Trophoblast cell (in vitro differentiated cells and primary cell): ENCODE measurements around the gene PRKCE.

ENCODE experiments used
- DNase-seq, 2 donors: peaks; one replicate each; pipeline ENCODE4 v3.0.0-alpha.2; 2016
- H2AFZ ChIP-seq: 2 replicates; pipeline ENCODE4 v1.6.1; 2013; ENCODE audit warnings: low read length, moderate library complexity, mild to moderate bottlenecking; ENCODE audit not compliant: insufficient read depth, poor library complexity
- H2AK5ac ChIP-seq: 2 replicates; pipeline ENCODE4 v1.6.1; 2013; ENCODE audit warnings: mild to moderate bottlenecking, low read length
- H2BK120ac ChIP-seq: 2 replicates; pipeline ENCODE4 v1.6.1; 2013; ENCODE audit warnings: low read length, mild to moderate bottlenecking, moderate library complexity; ENCODE audit not compliant: insufficient read depth, poor library complexity
- H2BK12ac ChIP-seq: 2 replicates; pipeline ENCODE4 v1.6.1; 2013; ENCODE audit warnings: mild to moderate bottlenecking, low read length, moderate library complexity
- H2BK5ac ChIP-seq: 2 replicates; pipeline ENCODE4 v1.6.1; 2013; ENCODE audit warnings: low read length, low read depth, moderate library complexity, mild to moderate bottlenecking; ENCODE audit not compliant: poor library complexity
- H3K14ac ChIP-seq: 2 replicates; pipeline ENCODE4 v1.6.1; 2013; ENCODE audit warnings: mild to moderate bottlenecking, low read length
- H3K18ac ChIP-seq: 2 replicates; pipeline ENCODE4 v1.6.1; 2013; ENCODE audit warnings: mild to moderate bottlenecking, low read length
- H3K23ac ChIP-seq: 2 replicates; pipeline ENCODE4 v1.6.1; 2013; ENCODE audit warnings: low read length
- H3K27ac ChIP-seq: 2 replicates; pipeline ENCODE4 v1.5.1; 2013; ENCODE audit warnings: low read depth, mild to moderate bottlenecking, inconsistent platforms, low read length, moderate library complexity
- H3K27me3 ChIP-seq: 2 replicates; pipeline ENCODE4 v1.6.1; 2013; ENCODE audit warnings: inconsistent platforms, mild to moderate bottlenecking, low read length, moderate library complexity; ENCODE audit not compliant: insufficient read depth
- H3K36me3 ChIP-seq, 2 experiments: 1 replicate in 1 of 2; 2 replicates in 1 of 2; pipeline ENCODE4 v1.6.1; 2013; ENCODE audit warnings: low read length in 2 of 2, mild to moderate bottlenecking in 2 of 2, moderate library complexity in 1 of 2; ENCODE audit not compliant: insufficient read depth in 2 of 2, control insufficient read depth in 1 of 2
- H3K4ac ChIP-seq: 2 replicates; pipeline ENCODE4 v1.6.1; 2013; ENCODE audit warnings: low read depth, mild to moderate bottlenecking, low read length, moderate library complexity
- H3K4me1 ChIP-seq, 2 experiments: 1 replicate in 1 of 2; 2 replicates in 1 of 2; pipeline ENCODE4 v1.6.1; 2013; ENCODE audit warnings: low read length in 2 of 2, mild to moderate bottlenecking in 2 of 2, moderate library complexity in 1 of 2; ENCODE audit not compliant: insufficient read depth in 2 of 2, control insufficient read depth in 1 of 2
- H3K4me2 ChIP-seq: 2 replicates; pipeline ENCODE4 v1.6.1; 2013; ENCODE audit warnings: inconsistent platforms, mild to moderate bottlenecking, low read length, moderate library complexity
- H3K4me3 ChIP-seq: 2 replicates; pipeline ENCODE4 v1.5.1; 2013; ENCODE audit warnings: mild to moderate bottlenecking, low read depth, low read length, inconsistent platforms
- H3K79me1 ChIP-seq: one replicate; pipeline ENCODE4 v1.6.1; 2013; ENCODE audit warnings: low read length
- H3K79me2 ChIP-seq: 2 replicates; pipeline ENCODE4 v1.6.1; 2013; ENCODE audit warnings: low read length, mild to moderate bottlenecking; ENCODE audit not compliant: control insufficient read depth, insufficient read depth, poor library complexity
- H3K9ac ChIP-seq: 2 replicates; pipeline ENCODE4 v1.6.1; 2013; ENCODE audit warnings: mild to moderate bottlenecking, low read length
- H3K9me3 ChIP-seq: 2 replicates; pipeline ENCODE4 v1.6.1; 2013; ENCODE audit warnings: low read depth, mild to moderate bottlenecking, control low read depth, inconsistent platforms, low read length; ENCODE audit not compliant: insufficient read depth
- H4K12ac ChIP-seq: 2 replicates; pipeline ENCODE4 v1.6.1; 2013; ENCODE audit warnings: low read depth, mild to moderate bottlenecking, low read length, moderate library complexity
- H4K8ac ChIP-seq: 2 replicates; pipeline ENCODE4 v1.6.1; 2013; ENCODE audit warnings: low read depth, mild to moderate bottlenecking, low read length, moderate library complexity
- H4K91ac ChIP-seq: one replicate; pipeline ENCODE4 v1.6.1; 2013; ENCODE audit warnings: low read depth, mild to moderate bottlenecking, low read length, moderate library complexity
- WGBS: extraction: QIAGEN DNeasy Blood & Tissue Kit; methylation state at CpG from one replicate; pipeline ENCODE4 v1.1.7; 2013; ENCODE audit warnings: missing lambda C conversion rate; ENCODE audit not compliant: insufficient read length, insufficient coverage; ENCODE audit errors: extremely low coverage; 5-methylcytosine and 5-hydroxymethylcytosine counted together

PRKCE gene

DNA sequence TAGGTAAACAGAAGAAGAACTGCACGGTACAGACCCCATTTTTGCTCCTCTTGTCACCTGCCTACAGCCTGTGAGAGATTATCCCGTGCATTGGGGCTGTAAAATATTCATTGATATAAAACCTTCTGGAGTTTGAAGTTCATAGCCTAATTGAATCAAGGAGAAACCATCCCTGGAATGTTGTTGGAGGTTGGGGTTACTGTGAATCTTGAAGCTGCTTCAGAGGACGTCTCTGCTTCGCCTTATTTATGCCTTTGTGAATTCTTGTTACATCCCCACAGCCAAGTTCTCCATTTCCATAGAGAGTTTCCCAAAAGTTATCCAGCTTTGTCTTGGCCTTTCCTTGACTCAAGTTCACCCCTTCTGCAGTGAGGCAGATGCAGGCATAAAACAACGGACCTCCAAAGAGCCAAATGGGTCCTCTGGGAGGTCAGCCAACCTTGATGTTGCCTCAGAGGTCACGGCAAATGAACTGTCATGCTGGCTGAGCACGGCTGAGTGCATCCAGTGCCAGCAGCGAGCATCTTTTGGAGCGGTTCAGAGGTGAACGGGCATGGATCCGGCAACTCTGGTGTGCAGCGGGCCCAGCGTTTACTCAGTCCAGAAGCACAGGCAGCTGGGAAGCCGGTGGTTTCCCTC lies 317.6 kb downstream of the PRKCE start:
- Histone ChIP-seq H3K9me3 (no peaks in the 10 kb centered on the region), H2BK12ac (no peak overlapping the region), H4K91ac (no peak overlapping the region), H3K4me1 (no peaks in the 10 kb centered on the region), H3K4me3 (no peak overlapping the region), H3K23ac (no peak overlapping the region), H2BK120ac (no peak overlapping the region), H3K9ac (no peak overlapping the region), H3K79me2 (no peaks in the 10 kb centered on the region), H2AFZ (no peak overlapping the region), H2AK5ac (no peak overlapping the region), H3K27me3 (no peaks in the 10 kb centered on the region), H3K14ac (no peak overlapping the region), H3K4me2 (no peak overlapping the region), H3K4ac (no peak overlapping the region), H4K8ac (no peak overlapping the region), H3K79me1 (no peaks in the 10 kb centered on the region), H2BK5ac (no peak overlapping the region), H3K27ac (no peak overlapping the region), H4K12ac (no peak overlapping the region), H3K36me3 (no peaks in the 10 kb centered on the region), H3K18ac (no peak overlapping the region)
- no CpG with 5 or more reads among the region's 14 CpGs for WGBS
- DNase-seq: no peak

DNA sequence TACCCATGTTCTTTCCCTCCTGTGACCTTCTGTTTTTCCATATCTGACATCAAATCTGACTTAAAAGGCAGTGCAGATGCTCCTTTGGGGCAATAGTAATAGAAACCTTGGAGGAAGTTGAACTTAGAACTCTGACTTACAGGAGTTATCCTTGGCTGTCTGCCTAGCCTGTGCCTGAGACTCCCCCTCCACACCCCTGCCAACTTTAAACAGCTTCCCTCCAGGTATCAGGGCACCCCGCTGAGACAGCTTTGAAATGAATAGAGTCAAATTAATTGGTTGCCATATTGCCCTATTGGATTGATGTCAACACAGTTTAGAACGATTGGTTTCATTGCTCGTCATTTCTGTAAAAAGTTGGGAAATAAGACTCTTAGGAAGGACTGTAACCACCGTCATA lies 322.0 kb downstream of the PRKCE start:
- WGBS: no CpG with 5 or more reads among the region's 4 CpGs
- Histone ChIP-seq H3K14ac (no peak overlapping the region), H3K9me3 (no peaks in the 10 kb centered on the region), H3K4me2 (no peak overlapping the region), H3K79me1 (no peaks in the 10 kb centered on the region), H4K8ac (no peak overlapping the region), H2AFZ (no peak overlapping the region), H2AK5ac (no peak overlapping the region), H3K27ac (no peak overlapping the region), H3K36me3 (no peaks in the 10 kb centered on the region), H2BK12ac (no peak overlapping the region), H3K4me3 (no peak overlapping the region), H3K79me2 (no peaks in the 10 kb centered on the region), H4K12ac (no peak overlapping the region), H3K18ac (no peak overlapping the region), H3K9ac (no peak overlapping the region), H2BK5ac (no peak overlapping the region), H3K4ac (no peak overlapping the region), H3K4me1 (no peaks in the 10 kb centered on the region), H3K23ac (no peak overlapping the region), H2BK120ac (no peak overlapping the region), H4K91ac (no peak overlapping the region), H3K27me3 (no peaks in the 10 kb centered on the region)
- no peak for DNase-seq

DNA sequence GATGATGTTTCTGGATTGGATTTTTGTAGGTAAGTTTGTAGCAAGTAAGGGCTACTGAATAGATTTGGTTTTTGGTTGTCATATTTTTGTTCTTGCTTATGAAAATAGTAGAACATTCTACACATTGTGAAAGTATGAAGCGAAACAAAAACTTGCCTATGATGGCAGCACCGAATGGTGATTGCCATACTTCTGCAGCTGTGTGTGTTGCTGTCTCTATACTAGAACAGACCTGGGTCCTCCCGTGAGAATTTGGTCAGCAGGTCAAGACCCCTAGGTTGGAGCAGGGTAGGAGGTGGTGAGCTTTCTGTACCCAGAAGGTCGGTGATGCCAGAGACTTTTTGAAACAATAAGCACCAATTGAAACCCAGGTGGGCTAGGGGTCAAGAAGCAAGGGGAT lies 322.6 kb downstream of the PRKCE start:
- no peaks in the 10 kb centered on the region for H3K4me1 ChIP-seq
- no peak overlapping the region for H2AK5ac ChIP-seq
- no peaks in the 10 kb centered on the region for H3K36me3 ChIP-seq
- H3K27me3 ChIP-seq: no peaks in the 10 kb centered on the region
- H2AFZ ChIP-seq: no peak overlapping the region
- H4K12ac ChIP-seq: no peak overlapping the region
- H4K8ac ChIP-seq: no peak overlapping the region
- H2BK12ac ChIP-seq: no peak overlapping the region
- H2BK5ac ChIP-seq: no peak overlapping the region
- no peaks in the 10 kb centered on the region for H3K9me3 ChIP-seq
- H2BK120ac ChIP-seq: no peak overlapping the region
- no peak overlapping the region for H3K27ac ChIP-seq
- H3K14ac ChIP-seq: no peak overlapping the region
- no peak overlapping the region for H4K91ac ChIP-seq
- H3K4me3 ChIP-seq: no peak overlapping the region
- H3K79me2 ChIP-seq: no peaks in the 10 kb centered on the region
- no peak overlapping the region for H3K9ac ChIP-seq
- H3K18ac ChIP-seq: no peak overlapping the region
- no CpG with 5 or more reads among the region's 4 CpGs for WGBS
- H3K4ac ChIP-seq: no peak overlapping the region
- DNase-seq: no peak
- no peaks in the 10 kb centered on the region for H3K79me1 ChIP-seq
- no peak overlapping the region for H3K4me2 ChIP-seq
- H3K23ac ChIP-seq: no peak overlapping the region

- Histone ChIP-seq H3K4ac (no peak overlapping the region), H3K79me2 (no peaks in the 10 kb centered on the region), H3K9ac (no peak overlapping the region), H2BK12ac (no peak overlapping the region), H3K23ac (no peak overlapping the region), H3K4me2 (no peak overlapping the region), H4K12ac (no peak overlapping the region), H4K8ac (no peak overlapping the region), H2BK120ac (no peak overlapping the region), H4K91ac (no peak overlapping the region), H2AK5ac (no peak overlapping the region), H2AFZ (no peak overlapping the region), H3K14ac (no peak overlapping the region), H3K18ac (no peak overlapping the region), H3K79me1 (no peaks in the 10 kb centered on the region), H3K4me3 (no peak overlapping the region), H3K27ac (no peak overlapping the region), H3K4me1 (no peaks in the 10 kb centered on the region), H3K36me3 (no peaks in the 10 kb centered on the region), H2BK5ac (no peak overlapping the region), H3K9me3 (no peaks in the 10 kb centered on the region), H3K27me3 (no peaks in the 10 kb centered on the region)
- no peak for DNase-seq
- no CpG with 5 or more reads among the region's 7 CpGs for WGBS
Measured at GRCh38 chr2:45974762-45975408, 323.4 kb downstream of the PRKCE start.
